ENCODE data around the gene PRPF19. TPM values are rescaled to one million over a fixed set of nuclear protein-coding genes. Genes with fewer than 3 reads are reported as not detected.

Gene PRPF19
- total and polyA plus RNA-seq, 9 of the 15 experiments (the other 6 are each of a cell fraction or from before 2014, with no cell fraction given) = 9.4 to 212 (median 73.2) TPM

GRCh38 chr11:60848714-60849151 is 57.7 kb downstream of the PRPF19 start (continued):
- TF ChIP-seq MYBL2 (IDR thresholded peaks at IDR 0.05; ENCODE audit: low read depth) = no peak
- no peak for TF ChIP-seq MYBL2 (CRISPR knock-in tag; IDR thresholded peaks at IDR 0.05; ENCODE audit: borderline replicate concordance)
- no peak for TF ChIP-seq PTBP1 (IDR thresholded peaks at IDR 0.05; ENCODE audit: low read depth, low read length)
- no peak for TF ChIP-seq GTF2A2 (tag; IDR thresholded peaks at IDR 0.05)
- TF ChIP-seq CHD4 (IDR thresholded peaks at IDR 0.05; ENCODE audit: insufficient read depth, insufficient replicate concordance, low read depth, low read length, poor library complexity, severe bottlenecking) = no peak
- TF ChIP-seq HCFC1 (IDR thresholded peaks at IDR 0.05; ENCODE audit: low read depth, low read length) = no peak
- no peak for TF ChIP-seq NFIX (CRISPR knock-in tag; IDR thresholded peaks at IDR 0.05; ENCODE audit: low read depth)
- TF ChIP-seq SNAPC5 (CRISPR knock-in tag; IDR thresholded peaks at IDR 0.05) = no peak
- no peak for TF ChIP-seq CEBPZ (IDR thresholded peaks at IDR 0.05; ENCODE audit: borderline replicate concordance, low read depth, low read length)
- no peak for TF ChIP-seq ERF (CRISPR knock-in tag; IDR thresholded peaks at IDR 0.05)
- no peak for TF ChIP-seq TEAD1 (CRISPR knock-in tag; IDR thresholded peaks at IDR 0.05)
- no peak for TF ChIP-seq GTF3C2 (IDR thresholded peaks at IDR 0.05; ENCODE audit: borderline replicate concordance, extremely low read depth, insufficient read length)
- no peak for TF ChIP-seq IRF1 (CRISPR knock-in tag; IDR thresholded peaks at IDR 0.05; ENCODE audit: borderline replicate concordance)
- TF ChIP-seq FOXK2 (conservative IDR thresholded peaks at IDR 0.05 in 1 of 2, IDR thresholded peaks at IDR 0.05 in 1 of 2; ENCODE audit: low read depth in 2 of 2) = no peak
- TF ChIP-seq HMGXB4 (CRISPR knock-in tag; IDR thresholded peaks at IDR 0.05) = no peak
- no peak for TF ChIP-seq ZBED1 (IDR thresholded peaks at IDR 0.05)
- TF ChIP-seq BCOR (IDR thresholded peaks at IDR 0.05) = no peak
- no peak for TF ChIP-seq ZFP1 (CRISPR knock-in tag; IDR thresholded peaks at IDR 0.05)
- TF ChIP-seq MTA3 (IDR thresholded peaks at IDR 0.05; ENCODE audit: borderline replicate concordance) = no peak
- no peak for TF ChIP-seq CC2D1A (IDR thresholded peaks at IDR 0.05)
